Superior temporal gyrus (tissue), 1 donor: ENCODE results near the gene NEO1.

ENCODE experiments used
- DNase-seq: peaks from one replicate; pipeline ENCODE4 v3.0.0-alpha.2; 2016; ENCODE audit errors: extremely low spot score

The NEO1 gene

GRCh38 chr15:73353734-73354133 is 301.5 kb downstream of the NEO1 start:
- DNase-seq: no peak

- no peak for DNase-seq
Measured at GRCh38 chr15:73354241-73354640, 302.0 kb downstream of the NEO1 start.
